ENCODE measurements around the gene VSNL1. TPM values are rescaled to one million over a fixed set of nuclear protein-coding genes. Genes with fewer than 3 reads are reported as not detected.

Gene VSNL1
- polyA plus RNA-seq, 1 of the 3 experiments (the other 2 are of a cell fraction), result 1.3 TPM

- no peak for TF ChIP-seq ZBTB33 (IDR thresholded peaks at IDR 0.05; ENCODE audit: borderline replicate concordance, low read depth)
- TF ChIP-seq MAX (IDR thresholded peaks at IDR 0.05; ENCODE audit: low read depth), result no peak
- no peak for TF ChIP-seq REST (IDR thresholded peaks at IDR 0.05; ENCODE audit: low read depth, low read length)
Observed at GRCh38 chr2:17667898-17668297, 127.4 kb downstream of the VSNL1 start (continued).

- ChIA-PET CTCF (interaction anchor here (0.9 to 23.7 kb wide), 12 partner anchors 8 to 916 kb away, joined by 3 to 471 read pairs (median 9); no protein-coding TSS in a partner anchor), POLR2A (no interaction called here)
- Histone ChIP-seq H3K4me3 (ENCODE audit: low read depth in 2 of 2, low read length in 1 of 2) (no peak overlapping the region), H3K36me3 (replicated peaks in 1 of 2; ENCODE audit: control insufficient read depth in 1 of 2, insufficient read depth in 2 of 2, low read length in 1 of 2) (peaks cover 47 to 61% of the 10 kb centered on the region in 2 experiments), H3K9me2 (no peaks in the 10 kb centered on the region), H3K9ac (no peak overlapping the region), H3K27me3 (ENCODE audit: insufficient read depth) (no peaks in the 10 kb centered on the region), H4K20me1 (ENCODE audit: insufficient read depth) (no peaks in the 10 kb centered on the region), H2AFZ (ENCODE audit: low read depth) (no peak overlapping the region), H3K4me2 (no peak overlapping the region), H3K4me1 (ENCODE audit: control insufficient read depth in 1 of 2, insufficient read depth in 2 of 2, low read depth in 1 of 2, low read length in 1 of 2) (peaks cover 5 to 10% of the 10 kb centered on the region in 2 experiments; a peak in 1 of 4 replicates), H3K27ac (ENCODE audit: low read depth in 2 of 2, low read length in 1 of 2) (peak overlapping the region in 1 of 2 experiments; percentile 59; a peak in 3 of 4 replicates), H3K9me3 (no peaks in the 10 kb centered on the region), H3K79me2 (ENCODE audit: insufficient read depth) (no peaks in the 10 kb centered on the region), H3F3A (replicated peaks; ENCODE audit: insufficient read depth) (peaks cover 33% of the 10 kb centered on the region)
- 67% methylated on average over 7 of the region's 7 CpGs for WGBS (ENCODE audit: low lambda C conversion rate)
- no peak for DNase-seq
- TF ChIP-seq YY1 (IDR thresholded peaks at IDR 0.05; ENCODE audit: low read depth) (no peak), MAX (IDR thresholded peaks at IDR 0.05; ENCODE audit: low read depth) (no peak), EZH2phosphoT487 (IDR thresholded peaks at IDR 0.05; ENCODE audit: borderline replicate concordance, low read depth) (no peak), ELF1 (IDR thresholded peaks at IDR 0.05) (no peak), CTCF (IDR thresholded peaks at IDR 0.05) (0 out of 2 replicates have a peak, but pooled peaks have one; percentile 28), EP300 (IDR thresholded peaks at IDR 0.05; ENCODE audit: borderline replicate concordance in 1 of 2, low read depth in 1 of 2, low read length in 1 of 2) (no peak), RFX5 (IDR thresholded peaks at IDR 0.05; ENCODE audit: low read length) (no peak), RXRA (IDR thresholded peaks at IDR 0.05; ENCODE audit: borderline replicate concordance, low read depth) (no peak), MEF2A (IDR thresholded peaks at IDR 0.05; ENCODE audit: borderline replicate concordance, low read depth) (no peak), TCF12 (IDR thresholded peaks at IDR 0.05) (peak; percentile 20; the same call in 1 of the 2 replicates), RAD21 (IDR thresholded peaks at IDR 0.05; ENCODE audit: low read length) (no peak), NFIC (IDR thresholded peaks at IDR 0.05; ENCODE audit: borderline replicate concordance) (no peak), ZBTB33 (IDR thresholded peaks at IDR 0.05; ENCODE audit: borderline replicate concordance, low read depth) (no peak), TEAD4 (IDR thresholded peaks at IDR 0.05; ENCODE audit: borderline replicate concordance, insufficient read depth) (0 out of 2 replicates have a peak, but pooled peaks have one; percentile 14), FOXM1 (IDR thresholded peaks at IDR 0.05; ENCODE audit: low read depth) (no peak)
Observed at GRCh38 chr2:17672583-17673317, 132.3 kb downstream of the VSNL1 start.

All from SK-N-SH (cell line).